HFFc6 (cell line): Measurements from ENCODE around the gene LIX1L. TPM values are rescaled to one million over a fixed set of nuclear protein-coding genes. Genes with fewer than 3 reads are reported as not detected.

Experiments used
- DNase-seq: peaks from one replicate; pipeline ENCODE4 v3.0.0-alpha.2; 2018
- H3K27ac Mint-ChIP-seq: 2 replicates; pipeline ENCODE4 v1.8.0; 2020; ENCODE audit warnings: mild to moderate bottlenecking, mixed read lengths
- H3K27me3 Mint-ChIP-seq: 2 replicates; pipeline ENCODE4 v1.8.0; 2021; ENCODE audit warnings: mild to moderate bottlenecking, moderate library complexity, mixed read lengths; ENCODE audit not compliant: insufficient read depth
- H3K36me3 Mint-ChIP-seq: 2 replicates; pipeline ENCODE4 v1.8.0; 2021; ENCODE audit warnings: low read depth, mixed read lengths
- H3K4me1 Mint-ChIP-seq: 2 replicates; pipeline ENCODE4 v1.8.0; 2020; ENCODE audit warnings: low read depth, mixed read lengths
- H3K4me3 Mint-ChIP-seq: 2 replicates; pipeline ENCODE4 v1.8.0; 2020; ENCODE audit warnings: mild to moderate bottlenecking, moderate library complexity, mixed read lengths
- H3K9me3 Mint-ChIP-seq: 2 replicates; pipeline ENCODE4 v1.8.0; 2020; ENCODE audit warnings: mild to moderate bottlenecking, mixed read lengths
- CTCF ChIP-seq: fragments of 200-600 bp; sonication (generic); IDR thresholded peaks from 2 replicates; pipeline ENCODE4 v1.5.0; 2021; ENCODE audit warnings: antibody characterized with exemption, mild to moderate bottlenecking
- total RNA-seq, 6 experiments: library from RNA; stranded (reverse); fragmentation: NEBNext Ultra II Directional; extraction: Animal tissue kit (Norgen Biotek cat#: 25700); gene quantifications; 2 replicates in 1 of 6; 3 replicates in 5 of 6; pipeline ENCODE4 v1.2.3, GENCODE V29; 2021

The LIX1L gene
- total RNA-seq, 6 experiments from 2014 or later = 51.0 to 59.6 (median 56.1) TPM

GRCh38 chr1:145978471-145978853 lies 20.6 kb upstream of the LIX1L start:
- Mint-ChIP-seq H3K9me3 (no peaks in the 10 kb centered on the region), H3K36me3 (no peaks in the 10 kb centered on the region; the same call in 1 of the 2 replicates), H3K4me3 (no peak overlapping the region), H3K4me1 (peaks cover 22% of the 10 kb centered on the region), H3K27me3 (no peaks in the 10 kb centered on the region; the same call in 1 of the 2 replicates), H3K27ac (no peak overlapping the region)
- TF ChIP-seq CTCF = no peak
- DNase-seq = no peak

GRCh38 chr1:145977486-145978470 lies 20.0 kb upstream of the LIX1L start:
- H3K9me3 Mint-ChIP-seq = no peaks in the 10 kb centered on the region
- peak; percentile 78 for DNase-seq
- H3K27ac Mint-ChIP-seq = no peak overlapping the region
- H3K4me3 Mint-ChIP-seq = no peak overlapping the region; the same call in 1 of the 2 replicates
- no peaks in the 10 kb centered on the region; the same call in 1 of the 2 replicates for H3K27me3 Mint-ChIP-seq
- peak; percentile 91 for TF ChIP-seq CTCF
- no peaks in the 10 kb centered on the region; the same call in 1 of the 2 replicates for H3K36me3 Mint-ChIP-seq
- peaks cover 15% of the 10 kb centered on the region for H3K4me1 Mint-ChIP-seq

- DNase-seq = no peak
- H3K27me3 Mint-ChIP-seq = no peaks in the 10 kb centered on the region; the same call in 1 of the 2 replicates
- H3K4me3 Mint-ChIP-seq = no peak overlapping the region
- peaks cover 15% of the 10 kb centered on the region; the same call in 1 of the 2 replicates for H3K4me1 Mint-ChIP-seq
- H3K27ac Mint-ChIP-seq = no peak overlapping the region
- no peaks in the 10 kb centered on the region; the same call in 1 of the 2 replicates for H3K36me3 Mint-ChIP-seq
- H3K9me3 Mint-ChIP-seq = no peaks in the 10 kb centered on the region
- TF ChIP-seq CTCF = no peak
Observed at GRCh38 chr1:145977016-145977415, 19.2 kb upstream of the LIX1L start.

GRCh38 chr1:145975216-145975615 lies 17.4 kb upstream of the LIX1L start:
- no peak for DNase-seq
- no peaks in the 10 kb centered on the region for H3K9me3 Mint-ChIP-seq
- no peak overlapping the region for H3K4me3 Mint-ChIP-seq
- TF ChIP-seq CTCF = no peak
- H3K4me1 Mint-ChIP-seq = peaks cover 15% of the 10 kb centered on the region; the same call in 1 of the 2 replicates
- H3K36me3 Mint-ChIP-seq = no peaks in the 10 kb centered on the region; the same call in 1 of the 2 replicates
- H3K27ac Mint-ChIP-seq = peak overlapping the region; percentile 60
- no peaks in the 10 kb centered on the region; the same call in 1 of the 2 replicates for H3K27me3 Mint-ChIP-seq

- Mint-ChIP-seq H3K27ac (no peak overlapping the region), H3K4me3 (no peak overlapping the region), H3K36me3 (no peaks in the 10 kb centered on the region; the same call in 1 of the 2 replicates), H3K27me3 (no peaks in the 10 kb centered on the region; the same call in 1 of the 2 replicates), H3K4me1 (peaks cover 15% of the 10 kb centered on the region; the same call in 1 of the 2 replicates), H3K9me3 (no peaks in the 10 kb centered on the region)
- DNase-seq = no peak
- no peak for TF ChIP-seq CTCF
Observed at GRCh38 chr1:145974721-145975120, 16.9 kb upstream of the LIX1L start.
